HepG2 (cell line): ENCODE data around the gene RAB1B. TPM values are rescaled to one million over a fixed set of nuclear protein-coding genes. Genes with fewer than 3 reads are reported as not detected.

Source experiments
- ATAC-seq: fragments of 200-7000 bp; cut with Tn5 transposase; 3 replicates; pipeline ENCODE4 v1.9.1; 2020; ENCODE audit warnings: mild to moderate bottlenecking, moderate library complexity
- BruUV-seq: library from RNA; stranded (reverse); fragments of 400-500 nt; replicated peaks from 2 replicates; lab custom pipeline; 2021; lab: Mats Ljungman, UMichigan
- CTCF ChIA-PET: fragments of 300-600 bp; formaldehyde crosslinking; extraction: SDS; loops from one replicate; lab custom pipeline; 2021; ENCODE audit warnings: low total read pairs, inconsistent platforms, low intra/inter-chr PET ratio; lab: Yijun Ruan, JAX
- POLR2A ChIA-PET: fragments of 350-600 bp; sonication (Branson Sonifier 250); formaldehyde crosslinking; loops from one replicate; lab custom pipeline; 2020; ENCODE audit warnings: antibody characterized with exemption, inconsistent platforms; lab: Yijun Ruan, JAX
- DNase-seq: peaks from one replicate; pipeline ENCODE4 v3.0.0-alpha.2; 2015; ENCODE audit warnings: low spot score
- FAIRE-seq: peaks from 3 replicates; lab custom pipeline; 2011; peaks lifted over from hg19 to GRCh38; lab: Jason Lieb, UNC
- H2AFZ ChIP-seq: one replicate; pipeline ENCODE4 v1.6.1; 2011; ENCODE audit warnings: low read length, inconsistent platforms
- H3K27ac ChIP-seq: fragments of 300-600 bp; 3 replicates; pipeline ENCODE4 v1.8.0; 2011; ENCODE audit warnings: mixed run types, mild to moderate bottlenecking, mixed read lengths, low read length, inconsistent platforms; ENCODE audit not compliant: insufficient read depth; ENCODE audit errors: extremely low read length
- H3K27me3 ChIP-seq, 2 experiments: fragments of 200-600 bp in 1 of 2; 2 replicates in 1 of 2; 3 replicates in 1 of 2; pipeline versions ENCODE4 v1.6.0 to v1.8.0; 2011; ENCODE audit warnings: low read length in 2 of 2, mild to moderate bottlenecking in 2 of 2, moderate library complexity in 2 of 2, inconsistent platforms in 1 of 2; ENCODE audit not compliant: insufficient read depth in 2 of 2, control insufficient read depth in 1 of 2
- H3K36me3 ChIP-seq, 2 experiments: fragments of 200-600 bp in 1 of 2; replicated peaks in 1 of 2; 2 replicates in 1 of 2; 3 replicates in 1 of 2; pipeline versions ENCODE4 v1.5.1 to v1.8.0; 2011; ENCODE audit warnings: low read length in 2 of 2, inconsistent platforms in 1 of 2; ENCODE audit not compliant: insufficient read depth in 2 of 2, control insufficient read depth in 1 of 2
- H3K4me1 ChIP-seq: 2 replicates; pipeline ENCODE4 v1.5.1; 2012; ENCODE audit warnings: low read length, inconsistent platforms; ENCODE audit not compliant: insufficient read depth
- H3K4me2 ChIP-seq: 2 replicates; pipeline ENCODE4 v1.6.0; 2011; ENCODE audit warnings: low read depth, low read length, inconsistent platforms
- H3K4me3 ChIP-seq, 3 experiments: fragments of 200-600 bp in 1 of 3; sonication (generic), shearing (Covaris generic) in 1 of 3; replicated peaks in 1 of 3; 2 replicates each; pipeline ENCODE4 v1.5.1; 2011 to 2016; ENCODE audit warnings: low read length in 3 of 3, inconsistent platforms in 2 of 3, low read depth in 2 of 3, mild to moderate bottlenecking in 2 of 3, control low read depth in 1 of 3, mixed read lengths in 1 of 3; ENCODE audit not compliant: insufficient read depth in 1 of 3
- H3K79me2 ChIP-seq: one replicate; pipeline ENCODE4 v1.6.1; 2011; ENCODE audit warnings: low read length, inconsistent platforms; ENCODE audit not compliant: insufficient read depth
- H3K9ac ChIP-seq: 2 replicates; pipeline ENCODE4 v1.6.0; 2011; ENCODE audit warnings: mild to moderate bottlenecking, low read depth, low read length, inconsistent platforms; ENCODE audit not compliant: insufficient read depth
- H3K9me3 ChIP-seq: 2 replicates; pipeline ENCODE4 v1.5.1; 2012; ENCODE audit warnings: mild to moderate bottlenecking, low read length
- H4K20me1 ChIP-seq: 2 replicates; pipeline ENCODE4 v1.6.0; 2011; ENCODE audit warnings: inconsistent platforms, mild to moderate bottlenecking, low read length, moderate library complexity; ENCODE audit not compliant: insufficient read depth
- GATA4 ChIP-seq: sonication (generic); IDR thresholded peaks from 2 replicates; pipeline ENCODE4 v1.6.1; 2016; ENCODE audit warnings: antibody characterized with exemption, low read depth, borderline replicate concordance
- HOXA3 ChIP-seq: sonication (generic); formaldehyde crosslinking; IDR thresholded peaks from 2 replicates; pipeline ENCODE4 v1.5.0; 2020; ENCODE audit warnings: missing genetic modification reagents
- PHF8 ChIP-seq: sonication (generic); formaldehyde crosslinking; IDR thresholded peaks from 2 replicates; pipeline ENCODE4 v1.5.0; 2020; ENCODE audit warnings: missing genetic modification reagents
- POLR2AphosphoS5 ChIP-seq: IDR thresholded peaks from 2 replicates; pipeline ENCODE4 v1.6.1; 2012; ENCODE audit warnings: low read depth, low read length
- RXRB ChIP-seq: IDR thresholded peaks from 2 replicates; pipeline ENCODE4 v1.6.1; 2016; ENCODE audit warnings: borderline replicate concordance, missing genetic modification reagents, missing compliant biosample characterization
- TGIF2 ChIP-seq: IDR thresholded peaks from 2 replicates; pipeline ENCODE4 v1.6.1; 2016; ENCODE audit warnings: control low read depth, missing compliant biosample characterization
- ZMYM4 ChIP-seq: sonication (generic); formaldehyde crosslinking; IDR thresholded peaks from 2 replicates; pipeline ENCODE4 v1.8.1; 2023; ENCODE audit warnings: mild to moderate bottlenecking, missing genetic modification reagents
- ZNF616 ChIP-seq: sonication (generic); formaldehyde crosslinking; IDR thresholded peaks from 2 replicates; pipeline ENCODE4 v1.5.0; 2020; ENCODE audit warnings: low read depth, mild to moderate bottlenecking, missing genetic modification reagents
- ZNF749 ChIP-seq: sonication (generic); formaldehyde crosslinking; IDR thresholded peaks from 2 replicates; pipeline ENCODE4 v1.8.0; 2022; ENCODE audit warnings: mild to moderate bottlenecking, missing genetic modification reagents, moderate library complexity, borderline replicate concordance
- WGBS: methylation state at CpG from one replicate; pipeline ENCODE4 v1.1.6; 2017; ENCODE audit warnings: low lambda C conversion rate; 5-methylcytosine and 5-hydroxymethylcytosine counted together
- in situ Hi-C: cut with HindIII; loops from 2 replicates; pipeline ENCODE4 v1.10.0; 2017; ENCODE audit warnings: low pct_unique_long_range_greater_than_20kb; ENCODE audit not compliant: extremely low pct_ligation_motif_present
- intact Hi-C: fragments of 100-400 bp; cut with micrococcal nuclease; formaldehyde crosslinking; loops from one replicate; pipeline ENCODE4 v1.10.0; 2022; ENCODE audit not compliant: unreplicated experiment
- polyA plus RNA-seq, 8 experiments: library from polyadenylated mRNA; depleted of rRNA in 3 of 8; stranded (reverse) in 7 of 8; unstranded in 1 of 8; fragments of >200 nt; fragmentation: Illumina TruSeq in 4 of 8; extraction: Trizol in 4 of 8; gene quantifications; 2 replicates each; pipeline versions ENCODE4 v1.2.1 to v1.2.3, GENCODE V29; 2011 to 2016; ENCODE audit warnings: low read depth in 4 of 8, missing spikeins in 1 of 8, mixed read lengths in 1 of 8; ENCODE audit not compliant: insufficient read depth in 1 of 8
- total RNA-seq, 5 experiments: library from RNA; depleted of rRNA; stranded (reverse); fragments of >200 nt; fragmentation: Illumina TruSeq; extraction: Trizol; gene quantifications; 2 replicates each; pipeline ENCODE4 v1.2.3, GENCODE V29; 2016; ENCODE audit warnings: low read depth in 1 of 5
- TF ChIP-seq, protein P1 (sequence below): sonication (generic); formaldehyde crosslinking; IDR thresholded peaks from 2 replicates; pipeline ENCODE4 v1.4.0; 2020; ENCODE audit warnings: low read depth, missing genetic modification reagents
- TF ChIP-seq, protein P2 (sequence below): sonication (generic); formaldehyde crosslinking; IDR thresholded peaks from 2 replicates; pipeline ENCODE4 v1.5.1; 2020; ENCODE audit warnings: mild to moderate bottlenecking, missing genetic modification reagents, moderate library complexity
- TF ChIP-seq, protein P3 (sequence below): sonication (generic); formaldehyde crosslinking; IDR thresholded peaks from 2 replicates; pipeline ENCODE4 v1.4.0; 2020; ENCODE audit warnings: missing genetic modification reagents

RAB1B gene
- total and polyA plus RNA-seq, 2 of the 13 experiments (the other 11 are each of a cell fraction or from before 2014, with no cell fraction given) = 77.9 to 87.9 TPM

DNA sequence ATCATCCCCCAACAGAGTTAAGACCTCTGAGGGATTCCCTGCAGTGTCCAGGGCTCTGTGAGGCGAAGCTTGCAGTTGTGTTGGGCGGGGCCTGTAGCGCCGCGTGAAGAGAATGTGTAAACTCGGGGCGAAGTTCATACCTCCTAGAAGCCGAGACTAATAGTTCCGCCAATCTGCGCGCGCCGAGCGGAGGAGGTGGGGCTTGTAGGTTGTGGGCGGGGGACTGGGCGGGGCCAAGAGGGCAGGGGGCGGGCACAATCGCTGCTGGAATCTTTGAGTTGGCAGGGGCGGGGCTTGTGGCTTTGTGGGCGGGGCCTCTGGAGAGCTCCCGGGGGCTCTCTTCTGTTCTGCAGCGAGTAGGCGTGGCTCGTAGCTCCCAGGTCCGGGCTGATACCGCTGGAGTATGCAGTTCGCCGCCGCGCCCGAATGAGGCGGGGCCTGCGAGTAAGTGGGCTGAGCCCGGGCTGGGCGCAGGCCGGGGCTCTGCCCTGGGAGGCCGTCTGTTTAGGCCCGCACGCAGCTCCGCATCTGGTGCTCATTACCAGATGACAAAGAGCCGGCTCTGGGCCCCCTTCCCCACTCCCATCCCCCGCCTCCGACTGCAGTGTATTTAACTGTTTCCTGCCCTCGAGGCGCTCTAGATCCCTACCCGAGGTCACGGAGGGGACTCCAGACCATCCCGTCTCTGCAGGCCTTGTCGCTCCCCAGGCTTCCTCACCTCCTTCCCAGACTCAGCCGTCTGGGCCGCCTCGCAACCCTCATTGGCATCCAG, 44.3 kb downstream of the RAB1B start:
- 0 out of 5 replicates have a peak, but pooled peaks cover 0 to 3% of the 10 kb centered on the region in 2 experiments for H3K27me3 ChIP-seq
- no peaks in the 10 kb centered on the region for H3K36me3 ChIP-seq
- BruUV-seq = TSS peak; percentile 73
- no peak overlapping the region for H2AFZ ChIP-seq
- no peaks in the 10 kb centered on the region for H3K79me2 ChIP-seq
- H3K9me3 ChIP-seq = no peaks in the 10 kb centered on the region
- 0% methylated on average over 10 of the region's 52 CpGs for WGBS
- DNase-seq (peak; percentile 96), ATAC-seq (peak; percentile 88), FAIRE-seq (peak; percentile 79)
- in situ Hi-C loops = no loop called here
- POLR2A ChIA-PET = interaction anchor here (0.6 to 5.2 kb wide), 37 partner anchors 9 to 530 kb away, joined by 3 to 121 read pairs (median 6); partner anchors contain the start of genes B4GAT1, BANF1, BRMS1 and CCDC85B
- H3K27ac ChIP-seq = peak overlapping the region; percentile 97
- H3K4me2 ChIP-seq = peak overlapping the region; percentile 97
- peaks cover 49% of the 10 kb centered on the region for H3K4me1 ChIP-seq
- H3K4me3 ChIP-seq = peak overlapping the region; percentile 67 to 93 (median 71)
- intact Hi-C loops = loop anchor here (1.0 to 10.0 kb wide), 2 partner anchors 24 to 72 kb away; partner anchors contain the start of gene RIN1
- H4K20me1 ChIP-seq = no peaks in the 10 kb centered on the region
- CTCF ChIA-PET = interaction anchor here (1.2 to 4.2 kb wide), 7 partner anchors 9 to 77 kb away, joined by 3 to 68 read pairs (median 4); partner anchors contain the start of gene RIN1
- peak overlapping the region; percentile 83 for H3K9ac ChIP-seq
- TF ChIP-seq POLR2AphosphoS5 (peak; percentile 62), RXRB (CRISPR knock-in tag) (0 out of 2 replicates have a peak, but pooled peaks have one; percentile 7), ZNF749 (CRISPR knock-in tag) (0 out of 2 replicates have a peak, but pooled peaks have one; percentile 4), TGIF2 (peak; percentile 3; the same call in 1 of the 2 replicates), ZMYM4 (CRISPR knock-in tag) (no peak), GATA4 (no peak), HOXA3 (CRISPR knock-in tag) (peak; percentile 0; the same call in 1 of the 2 replicates), ZNF616 (CRISPR knock-in tag) (0 out of 2 replicates have a peak, but pooled peaks have one; percentile 28), PHF8 (peak; percentile 73)
- TF ChIP-seq, protein P1, sequence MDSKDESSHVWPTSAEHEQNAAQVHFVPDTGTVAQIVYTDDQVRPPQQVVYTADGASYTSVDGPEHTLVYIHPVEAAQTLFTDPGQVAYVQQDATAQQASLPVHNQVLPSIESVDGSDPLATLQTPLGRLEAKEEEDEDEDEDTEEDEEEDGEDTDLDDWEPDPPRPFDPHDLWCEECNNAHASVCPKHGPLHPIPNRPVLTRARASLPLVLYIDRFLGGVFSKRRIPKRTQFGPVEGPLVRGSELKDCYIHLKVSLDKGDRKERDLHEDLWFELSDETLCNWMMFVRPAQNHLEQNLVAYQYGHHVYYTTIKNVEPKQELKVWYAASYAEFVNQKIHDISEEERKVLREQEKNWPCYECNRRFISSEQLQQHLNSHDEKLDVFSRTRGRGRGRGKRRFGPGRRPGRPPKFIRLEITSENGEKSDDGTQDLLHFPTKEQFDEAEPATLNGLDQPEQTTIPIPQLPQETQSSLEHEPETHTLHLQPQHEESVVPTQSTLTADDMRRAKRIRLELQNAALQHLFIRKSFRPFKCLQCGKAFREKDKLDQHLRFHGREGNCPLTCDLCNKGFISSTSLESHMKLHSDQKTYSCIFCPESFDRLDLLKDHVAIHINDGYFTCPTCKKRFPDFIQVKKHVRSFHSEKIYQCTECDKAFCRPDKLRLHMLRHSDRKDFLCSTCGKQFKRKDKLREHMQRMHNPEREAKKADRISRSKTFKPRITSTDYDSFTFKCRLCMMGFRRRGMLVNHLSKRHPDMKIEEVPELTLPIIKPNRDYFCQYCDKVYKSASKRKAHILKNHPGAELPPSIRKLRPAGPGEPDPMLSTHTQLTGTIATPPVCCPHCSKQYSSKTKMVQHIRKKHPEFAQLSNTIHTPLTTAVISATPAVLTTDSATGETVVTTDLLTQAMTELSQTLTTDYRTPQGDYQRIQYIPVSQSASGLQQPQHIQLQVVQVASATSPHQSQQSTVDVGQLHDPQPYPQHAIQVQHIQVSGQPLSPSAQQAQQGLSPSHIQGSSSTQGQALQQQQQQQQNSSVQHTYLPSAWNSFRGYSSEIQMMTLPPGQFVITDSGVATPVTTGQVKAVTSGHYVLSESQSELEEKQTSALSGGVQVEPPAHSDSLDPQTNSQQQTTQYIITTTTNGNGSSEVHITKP (CRISPR knock-in tag) = 0 out of 2 replicates have a peak, but pooled peaks have one; percentile 14
- TF ChIP-seq, protein P2, sequence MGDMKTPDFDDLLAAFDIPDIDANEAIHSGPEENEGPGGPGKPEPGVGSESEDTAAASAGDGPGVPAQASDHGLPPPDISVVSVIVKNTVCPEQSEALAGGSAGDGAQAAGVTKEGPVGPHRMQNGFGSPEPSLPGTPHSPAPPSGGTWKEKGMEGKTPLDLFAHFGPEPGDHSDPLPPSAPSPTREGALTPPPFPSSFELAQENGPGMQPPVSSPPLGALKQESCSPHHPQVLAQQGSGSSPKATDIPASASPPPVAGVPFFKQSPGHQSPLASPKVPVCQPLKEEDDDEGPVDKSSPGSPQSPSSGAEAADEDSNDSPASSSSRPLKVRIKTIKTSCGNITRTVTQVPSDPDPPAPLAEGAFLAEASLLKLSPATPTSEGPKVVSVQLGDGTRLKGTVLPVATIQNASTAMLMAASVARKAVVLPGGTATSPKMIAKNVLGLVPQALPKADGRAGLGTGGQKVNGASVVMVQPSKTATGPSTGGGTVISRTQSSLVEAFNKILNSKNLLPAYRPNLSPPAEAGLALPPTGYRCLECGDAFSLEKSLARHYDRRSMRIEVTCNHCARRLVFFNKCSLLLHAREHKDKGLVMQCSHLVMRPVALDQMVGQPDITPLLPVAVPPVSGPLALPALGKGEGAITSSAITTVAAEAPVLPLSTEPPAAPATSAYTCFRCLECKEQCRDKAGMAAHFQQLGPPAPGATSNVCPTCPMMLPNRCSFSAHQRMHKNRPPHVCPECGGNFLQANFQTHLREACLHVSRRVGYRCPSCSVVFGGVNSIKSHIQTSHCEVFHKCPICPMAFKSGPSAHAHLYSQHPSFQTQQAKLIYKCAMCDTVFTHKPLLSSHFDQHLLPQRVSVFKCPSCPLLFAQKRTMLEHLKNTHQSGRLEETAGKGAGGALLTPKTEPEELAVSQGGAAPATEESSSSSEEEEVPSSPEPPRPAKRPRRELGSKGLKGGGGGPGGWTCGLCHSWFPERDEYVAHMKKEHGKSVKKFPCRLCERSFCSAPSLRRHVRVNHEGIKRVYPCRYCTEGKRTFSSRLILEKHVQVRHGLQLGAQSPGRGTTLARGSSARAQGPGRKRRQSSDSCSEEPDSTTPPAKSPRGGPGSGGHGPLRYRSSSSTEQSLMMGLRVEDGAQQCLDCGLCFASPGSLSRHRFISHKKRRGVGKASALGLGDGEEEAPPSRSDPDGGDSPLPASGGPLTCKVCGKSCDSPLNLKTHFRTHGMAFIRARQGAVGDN (CRISPR knock-in tag) = 0 out of 2 replicates have a peak, but pooled peaks have one; percentile 2
- TF ChIP-seq, protein P3, sequence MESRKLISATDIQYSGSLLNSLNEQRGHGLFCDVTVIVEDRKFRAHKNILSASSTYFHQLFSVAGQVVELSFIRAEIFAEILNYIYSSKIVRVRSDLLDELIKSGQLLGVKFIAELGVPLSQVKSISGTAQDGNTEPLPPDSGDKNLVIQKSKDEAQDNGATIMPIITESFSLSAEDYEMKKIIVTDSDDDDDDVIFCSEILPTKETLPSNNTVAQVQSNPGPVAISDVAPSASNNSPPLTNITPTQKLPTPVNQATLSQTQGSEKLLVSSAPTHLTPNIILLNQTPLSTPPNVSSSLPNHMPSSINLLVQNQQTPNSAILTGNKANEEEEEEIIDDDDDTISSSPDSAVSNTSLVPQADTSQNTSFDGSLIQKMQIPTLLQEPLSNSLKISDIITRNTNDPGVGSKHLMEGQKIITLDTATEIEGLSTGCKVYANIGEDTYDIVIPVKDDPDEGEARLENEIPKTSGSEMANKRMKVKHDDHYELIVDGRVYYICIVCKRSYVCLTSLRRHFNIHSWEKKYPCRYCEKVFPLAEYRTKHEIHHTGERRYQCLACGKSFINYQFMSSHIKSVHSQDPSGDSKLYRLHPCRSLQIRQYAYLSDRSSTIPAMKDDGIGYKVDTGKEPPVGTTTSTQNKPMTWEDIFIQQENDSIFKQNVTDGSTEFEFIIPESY (CRISPR knock-in tag) = no peak
